HEK293 (cell line): Measurements from ENCODE around the gene TSPAN14.

Source experiments
- CTCF ChIA-PET: fragments of 350-600 bp; formaldehyde crosslinking; extraction: SDS; loops from one replicate; lab custom pipeline; 2021; ENCODE audit warnings: antibody characterized with exemption; lab: Yijun Ruan, JAX
- POLR2A ChIA-PET: fragments of 300-600 bp; formaldehyde crosslinking; extraction: SDS; loops from one replicate; lab custom pipeline; 2020; ENCODE audit warnings: antibody characterized with exemption, inconsistent platforms; lab: Yijun Ruan, JAX
- H3K27ac ChIP-seq: fragments of 200-500 bp; sonication (Bioruptor generic); 2 replicates; pipeline ENCODE4 v1.5.1; 2014; ENCODE audit warnings: low read depth, low read length, control low read depth, inconsistent platforms; ENCODE audit errors: extremely low read depth
- H3K36me3 ChIP-seq, 2 experiments: fragments of 200-500 bp in 1 of 2; sonication (Bioruptor generic) in 1 of 2; 1 replicate in 1 of 2; 2 replicates in 1 of 2; pipeline ENCODE4 v1.5.1; 2014 to 2017; ENCODE audit warnings: inconsistent platforms in 2 of 2, low read length in 2 of 2; ENCODE audit not compliant: control insufficient read depth in 2 of 2, insufficient read depth in 1 of 2
- H3K4me1 ChIP-seq: fragments of 200-500 bp; sonication (Bioruptor generic); 2 replicates; pipeline ENCODE4 v1.5.1; 2014; ENCODE audit warnings: mild to moderate bottlenecking, low read length, inconsistent platforms; ENCODE audit not compliant: control insufficient read depth, insufficient read depth
- H3K4me3 ChIP-seq: 2 replicates; pipeline ENCODE4 v1.5.1; 2011; ENCODE audit warnings: low read depth, mild to moderate bottlenecking, control low read depth, low read length, moderate library complexity
- H3K9me3 ChIP-seq: fragments of 200-500 bp; sonication (Bioruptor generic); 2 replicates; pipeline ENCODE4 v1.5.1; 2014; ENCODE audit warnings: low read depth, low read length, inconsistent platforms; ENCODE audit not compliant: control insufficient read depth, insufficient read depth
- GLIS1 ChIP-seq: fragments of 450-650 bp; formaldehyde crosslinking; IDR thresholded peaks from 2 replicates; pipeline ENCODE4 v1.5.1; 2016; ENCODE audit warnings: missing biosample characterization, missing genetic modification characterization
- PRDM1 ChIP-seq: fragments of 450-650 bp; formaldehyde crosslinking; IDR thresholded peaks from 2 replicates; pipeline ENCODE4; 2016; ENCODE audit warnings: missing biosample characterization, missing genetic modification characterization
- YY1 ChIP-seq: fragments of 450-650 bp; formaldehyde crosslinking; IDR thresholded peaks from 2 replicates; pipeline ENCODE4 v1.5.1; 2018; ENCODE audit warnings: missing biosample characterization, missing genetic modification characterization
- ZFHX2 ChIP-seq: fragments of 450-650 bp; formaldehyde crosslinking; conservative IDR thresholded peaks from 2 replicates; pipeline ENCODE4 v1.5.1; 2016; ENCODE audit warnings: missing biosample characterization, missing genetic modification characterization
- ZFP41 ChIP-seq: fragments of 450-650 bp; formaldehyde crosslinking; IDR thresholded peaks from 2 replicates; pipeline ENCODE4 v1.5.1; 2016; ENCODE audit warnings: missing biosample characterization, missing genetic modification characterization, borderline replicate concordance
- ZFP69B ChIP-seq: fragments of 450-650 bp; formaldehyde crosslinking; IDR thresholded peaks from 2 replicates; pipeline ENCODE4 v1.5.1; 2016; ENCODE audit warnings: missing biosample characterization, missing genetic modification characterization
- ZNF10 ChIP-seq: fragments of 450-650 bp; formaldehyde crosslinking; IDR thresholded peaks from 2 replicates; pipeline ENCODE4 v1.5.1; 2017; ENCODE audit warnings: missing biosample characterization, missing genetic modification characterization
- ZNF560 ChIP-seq: fragments of 450-650 bp; formaldehyde crosslinking; IDR thresholded peaks from 2 replicates; pipeline ENCODE4 v1.5.1; 2017; ENCODE audit warnings: missing biosample characterization, missing genetic modification characterization, borderline replicate concordance
- ZNF837 ChIP-seq: fragments of 450-650 bp; formaldehyde crosslinking; IDR thresholded peaks from 2 replicates; pipeline ENCODE4 v1.5.1; 2016; ENCODE audit warnings: missing biosample characterization, missing genetic modification characterization
- TF ChIP-seq, protein P1 (sequence below): fragments of 450-650 bp; formaldehyde crosslinking; IDR thresholded peaks from 2 replicates; pipeline ENCODE4 v1.5.1; 2016; ENCODE audit warnings: missing biosample characterization, missing genetic modification characterization, low read depth
- TF ChIP-seq, protein P2 (sequence below): fragments of 450-650 bp; formaldehyde crosslinking; IDR thresholded peaks from 2 replicates; pipeline ENCODE4 v1.5.1; 2016; ENCODE audit warnings: missing biosample characterization, missing genetic modification characterization
- TF ChIP-seq, protein P3 (sequence below): fragments of 450-650 bp; formaldehyde crosslinking; IDR thresholded peaks from 2 replicates; pipeline ENCODE4 v1.5.1; 2017; ENCODE audit warnings: missing biosample characterization, missing genetic modification characterization
- TF ChIP-seq, protein P4 (sequence below): fragments of 450-650 bp; formaldehyde crosslinking; IDR thresholded peaks from 2 replicates; pipeline ENCODE4 v1.5.1; 2016; ENCODE audit warnings: missing biosample characterization, missing genetic modification characterization, borderline replicate concordance
- TF ChIP-seq, protein P5 (sequence below): fragments of 450-650 bp; formaldehyde crosslinking; conservative IDR thresholded peaks from 2 replicates; pipeline ENCODE4 v1.5.1; 2016; ENCODE audit warnings: low read depth, missing biosample characterization, missing genetic modification characterization

TSPAN14 gene

DNA sequence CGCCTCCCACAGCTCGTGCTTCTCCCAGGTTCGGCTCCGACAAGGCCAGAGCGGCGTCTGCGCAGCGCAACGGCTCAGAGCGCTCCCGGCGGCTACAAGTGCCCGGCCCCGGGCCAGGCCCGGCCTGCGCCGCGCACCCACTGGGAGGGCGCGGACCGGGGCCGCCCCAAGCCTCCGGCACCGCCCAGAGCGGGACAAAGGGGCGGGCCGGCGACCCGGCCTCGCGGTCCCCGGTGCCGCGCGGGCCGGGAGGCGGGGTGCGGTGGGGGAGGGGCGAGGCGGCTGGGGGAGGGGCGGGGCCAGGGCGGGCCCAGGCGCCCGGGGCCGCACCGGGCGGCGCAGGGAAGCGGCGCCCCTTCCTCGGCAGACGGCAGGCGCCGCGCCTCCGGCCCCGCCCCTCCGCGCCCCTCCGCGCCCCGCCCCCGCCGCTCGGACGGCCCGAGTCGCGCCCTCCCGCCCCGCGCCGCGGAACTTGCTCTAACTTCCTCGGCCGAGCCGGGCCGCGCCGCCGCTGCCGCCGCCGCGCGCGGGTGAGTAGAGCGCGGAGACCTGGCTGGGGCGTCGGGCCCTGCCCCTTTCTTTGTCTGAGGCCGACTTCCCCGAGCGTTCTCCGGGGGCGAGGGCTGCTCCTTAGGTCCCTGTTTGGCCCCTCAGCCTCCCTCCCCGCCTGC is at the start of gene TSPAN14 (continued):
- TF ChIP-seq ZFP69B (0 out of 2 replicates have a peak, but pooled peaks have one; percentile 19), GLIS1 (tag by site-specific recombination) (peak; percentile 24; the same call in 1 of the 2 replicates), YY1 (tag by site-specific recombination) (0 out of 2 replicates have a peak, but pooled peaks have one; percentile 55), ZFP41 (tag by site-specific recombination) (no peak), ZFHX2 (tag by site-specific recombination) (no peak)

DNA sequence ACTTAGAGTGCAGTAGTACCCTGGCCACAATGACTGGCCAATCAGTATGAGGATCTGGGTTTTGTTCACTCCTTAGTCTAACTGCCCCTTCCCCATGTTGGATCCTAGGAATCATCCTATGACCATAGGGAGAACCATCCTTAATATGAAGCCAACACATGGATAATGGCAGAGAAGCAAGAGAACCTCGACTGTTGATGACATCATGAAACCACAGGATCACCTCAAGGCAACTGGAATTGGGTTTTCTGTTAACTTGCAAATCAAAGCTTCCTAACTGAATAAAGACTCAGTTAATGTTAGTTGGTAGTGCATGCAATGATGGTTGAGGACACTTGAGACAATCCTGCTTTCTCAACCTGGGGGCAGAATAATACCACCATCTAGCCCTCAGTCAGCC is 49.1 kb upstream of the TSPAN14 start:
- Histone ChIP-seq H3K9me3 (no peaks in the 10 kb centered on the region), H3K27ac (no peak overlapping the region), H3K4me3 (no peak overlapping the region), H3K4me1 (no peaks in the 10 kb centered on the region; the same call in 1 of the 2 replicates), H3K36me3 (peaks cover 0 to 1% of the 10 kb centered on the region in 2 experiments; a peak in 1 of 3 replicates)
- POLR2A ChIA-PET = no interaction called here
- TF ChIP-seq, protein P1, sequence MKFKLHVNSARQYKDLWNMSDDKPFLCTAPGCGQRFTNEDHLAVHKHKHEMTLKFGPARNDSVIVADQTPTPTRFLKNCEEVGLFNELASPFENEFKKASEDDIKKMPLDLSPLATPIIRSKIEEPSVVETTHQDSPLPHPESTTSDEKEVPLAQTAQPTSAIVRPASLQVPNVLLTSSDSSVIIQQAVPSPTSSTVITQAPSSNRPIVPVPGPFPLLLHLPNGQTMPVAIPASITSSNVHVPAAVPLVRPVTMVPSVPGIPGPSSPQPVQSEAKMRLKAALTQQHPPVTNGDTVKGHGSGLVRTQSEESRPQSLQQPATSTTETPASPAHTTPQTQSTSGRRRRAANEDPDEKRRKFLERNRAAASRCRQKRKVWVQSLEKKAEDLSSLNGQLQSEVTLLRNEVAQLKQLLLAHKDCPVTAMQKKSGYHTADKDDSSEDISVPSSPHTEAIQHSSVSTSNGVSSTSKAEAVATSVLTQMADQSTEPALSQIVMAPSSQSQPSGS (tag by site-specific recombination) = peak; percentile 57; the same call in 1 of the 2 replicates
- no peak for TF ChIP-seq ZNF837 (tag by site-specific recombination)
- CTCF ChIA-PET = interaction anchor here (0.6 to 1.5 kb wide), 2 partner anchors 18 to 39 kb away, joined by 3 read pairs; no protein-coding TSS in a partner anchor

DNA sequence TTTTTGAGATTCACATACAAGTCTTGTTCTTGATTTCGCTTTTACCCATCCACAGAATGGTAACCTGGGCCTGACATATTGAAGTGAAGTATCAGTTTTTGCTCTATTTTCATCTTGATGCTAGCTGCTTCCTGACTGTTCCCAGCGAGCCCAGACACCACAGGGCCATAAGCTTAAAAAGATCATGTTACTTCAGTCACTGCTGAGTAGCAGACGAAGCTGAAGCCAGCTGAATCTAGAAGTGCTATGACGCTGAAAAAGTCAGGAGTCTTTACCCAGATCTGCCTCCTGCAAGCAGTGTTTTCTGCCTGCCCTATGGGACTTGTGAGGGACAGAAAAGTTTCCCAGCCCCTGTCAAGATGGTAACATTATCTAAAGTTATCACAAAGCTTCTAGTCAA is 48.5 kb upstream of the TSPAN14 start:
- Histone ChIP-seq H3K27ac (no peak overlapping the region), H3K36me3 (peaks cover 0 to 3% of the 10 kb centered on the region in 2 experiments; a peak in 1 of 3 replicates), H3K4me1 (no peaks in the 10 kb centered on the region; the same call in none of the 2 replicates), H3K9me3 (no peaks in the 10 kb centered on the region), H3K4me3 (no peak overlapping the region)
- TF ChIP-seq PRDM1 (no peak), ZNF10 (tag by site-specific recombination) (peak; percentile 88), ZNF560 (tag by site-specific recombination) (no peak)
- TF ChIP-seq, protein P2, sequence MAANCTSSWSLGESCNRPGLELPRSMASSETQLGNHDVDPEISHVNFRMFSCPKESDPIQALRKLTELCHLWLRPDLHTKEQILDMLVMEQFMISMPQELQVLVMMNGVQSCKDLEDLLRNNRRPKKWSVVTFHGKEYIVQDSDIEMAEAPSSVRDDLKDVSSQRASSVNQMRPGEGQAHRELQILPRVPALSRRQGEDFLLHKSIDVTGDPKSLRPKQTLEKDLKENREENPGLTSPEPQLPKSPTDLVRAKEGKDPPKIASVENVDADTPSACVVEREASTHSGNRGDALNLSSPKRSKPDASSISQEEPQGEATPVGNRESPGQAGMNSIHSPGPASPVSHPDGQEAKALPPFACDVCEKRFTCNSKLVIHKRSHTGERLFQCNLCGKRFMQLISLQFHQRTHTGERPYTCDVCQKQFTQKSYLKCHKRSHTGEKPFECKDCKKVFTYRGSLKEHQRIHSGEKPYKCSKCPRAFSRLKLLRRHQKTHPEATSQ (tag by site-specific recombination) = no peak
- TF ChIP-seq, protein P3, sequence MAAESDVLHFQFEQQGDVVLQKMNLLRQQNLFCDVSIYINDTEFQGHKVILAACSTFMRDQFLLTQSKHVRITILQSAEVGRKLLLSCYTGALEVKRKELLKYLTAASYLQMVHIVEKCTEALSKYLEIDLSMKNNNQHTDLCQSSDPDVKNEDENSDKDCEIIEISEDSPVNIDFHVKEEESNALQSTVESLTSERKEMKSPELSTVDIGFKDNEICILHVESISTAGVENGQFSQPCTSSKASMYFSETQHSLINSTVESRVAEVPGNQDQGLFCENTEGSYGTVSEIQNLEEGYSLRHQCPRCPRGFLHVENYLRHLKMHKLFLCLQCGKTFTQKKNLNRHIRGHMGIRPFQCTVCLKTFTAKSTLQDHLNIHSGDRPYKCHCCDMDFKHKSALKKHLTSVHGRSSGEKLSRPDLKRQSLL (tag by site-specific recombination) = no peak
- TF ChIP-seq, protein P4, sequence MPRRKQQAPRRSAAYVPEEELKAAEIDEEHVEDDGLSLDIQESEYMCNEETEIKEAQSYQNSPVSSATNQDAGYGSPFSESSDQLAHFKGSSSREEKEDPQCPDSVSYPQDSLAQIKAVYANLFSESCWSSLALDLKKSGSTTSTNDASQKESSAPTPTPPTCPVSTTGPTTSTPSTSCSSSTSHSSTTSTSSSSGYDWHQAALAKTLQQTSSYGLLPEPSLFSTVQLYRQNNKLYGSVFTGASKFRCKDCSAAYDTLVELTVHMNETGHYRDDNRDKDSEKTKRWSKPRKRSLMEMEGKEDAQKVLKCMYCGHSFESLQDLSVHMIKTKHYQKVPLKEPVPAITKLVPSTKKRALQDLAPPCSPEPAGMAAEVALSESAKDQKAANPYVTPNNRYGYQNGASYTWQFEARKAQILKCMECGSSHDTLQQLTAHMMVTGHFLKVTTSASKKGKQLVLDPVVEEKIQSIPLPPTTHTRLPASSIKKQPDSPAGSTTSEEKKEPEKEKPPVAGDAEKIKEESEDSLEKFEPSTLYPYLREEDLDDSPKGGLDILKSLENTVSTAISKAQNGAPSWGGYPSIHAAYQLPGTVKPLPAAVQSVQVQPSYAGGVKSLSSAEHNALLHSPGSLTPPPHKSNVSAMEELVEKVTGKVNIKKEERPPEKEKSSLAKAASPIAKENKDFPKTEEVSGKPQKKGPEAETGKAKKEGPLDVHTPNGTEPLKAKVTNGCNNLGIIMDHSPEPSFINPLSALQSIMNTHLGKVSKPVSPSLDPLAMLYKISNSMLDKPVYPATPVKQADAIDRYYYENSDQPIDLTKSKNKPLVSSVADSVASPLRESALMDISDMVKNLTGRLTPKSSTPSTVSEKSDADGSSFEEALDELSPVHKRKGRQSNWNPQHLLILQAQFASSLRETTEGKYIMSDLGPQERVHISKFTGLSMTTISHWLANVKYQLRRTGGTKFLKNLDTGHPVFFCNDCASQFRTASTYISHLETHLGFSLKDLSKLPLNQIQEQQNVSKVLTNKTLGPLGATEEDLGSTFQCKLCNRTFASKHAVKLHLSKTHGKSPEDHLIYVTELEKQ (tag by site-specific recombination) = no peak
- TF ChIP-seq, protein P5, sequence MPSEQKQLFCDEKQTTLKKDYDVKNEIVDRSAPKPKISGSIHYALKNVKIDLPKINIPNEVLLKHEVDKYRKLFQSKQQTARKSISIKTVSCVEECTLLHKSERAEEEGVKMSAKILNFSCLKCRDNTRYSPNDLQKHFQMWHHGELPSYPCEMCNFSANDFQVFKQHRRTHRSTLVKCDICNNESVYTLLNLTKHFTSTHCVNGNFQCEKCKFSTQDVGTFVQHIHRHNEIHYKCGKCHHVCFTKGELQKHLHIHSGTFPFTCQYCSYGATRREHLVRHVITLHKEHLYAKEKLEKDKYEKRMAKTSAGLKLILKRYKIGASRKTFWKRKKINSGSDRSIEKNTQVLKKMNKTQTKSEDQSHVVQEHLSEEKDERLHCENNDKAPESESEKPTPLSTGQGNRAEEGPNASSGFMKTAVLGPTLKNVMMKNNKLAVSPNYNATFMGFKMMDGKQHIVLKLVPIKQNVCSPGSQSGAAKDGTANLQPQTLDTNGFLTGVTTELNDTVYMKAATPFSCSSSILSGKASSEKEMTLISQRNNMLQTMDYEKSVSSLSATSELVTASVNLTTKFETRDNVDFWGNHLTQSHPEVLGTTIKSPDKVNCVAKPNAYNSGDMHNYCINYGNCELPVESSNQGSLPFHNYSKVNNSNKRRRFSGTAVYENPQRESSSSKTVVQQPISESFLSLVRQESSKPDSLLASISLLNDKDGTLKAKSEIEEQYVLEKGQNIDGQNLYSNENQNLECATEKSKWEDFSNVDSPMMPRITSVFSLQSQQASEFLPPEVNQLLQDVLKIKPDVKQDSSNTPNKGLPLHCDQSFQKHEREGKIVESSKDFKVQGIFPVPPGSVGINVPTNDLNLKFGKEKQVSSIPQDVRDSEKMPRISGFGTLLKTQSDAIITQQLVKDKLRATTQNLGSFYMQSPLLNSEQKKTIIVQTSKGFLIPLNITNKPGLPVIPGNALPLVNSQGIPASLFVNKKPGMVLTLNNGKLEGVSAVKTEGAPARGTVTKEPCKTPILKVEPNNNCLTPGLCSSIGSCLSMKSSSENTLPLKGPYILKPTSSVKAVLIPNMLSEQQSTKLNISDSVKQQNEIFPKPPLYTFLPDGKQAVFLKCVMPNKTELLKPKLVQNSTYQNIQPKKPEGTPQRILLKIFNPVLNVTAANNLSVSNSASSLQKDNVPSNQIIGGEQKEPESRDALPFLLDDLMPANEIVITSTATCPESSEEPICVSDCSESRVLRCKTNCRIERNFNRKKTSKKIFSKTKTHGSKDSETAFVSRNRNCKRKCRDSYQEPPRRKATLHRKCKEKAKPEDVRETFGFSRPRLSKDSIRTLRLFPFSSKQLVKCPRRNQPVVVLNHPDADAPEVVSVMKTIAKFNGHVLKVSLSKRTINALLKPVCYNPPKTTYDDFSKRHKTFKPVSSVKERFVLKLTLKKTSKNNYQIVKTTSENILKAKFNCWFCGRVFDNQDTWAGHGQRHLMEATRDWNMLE (tag by site-specific recombination) = no peak
- ChIA-PET POLR2A (no interaction called here), CTCF (interaction anchor here (0.6 to 1.5 kb wide), 3 partner anchors 17 to 259 kb away, joined by 3 read pairs; no protein-coding TSS in a partner anchor)
